ENCODE measurements around the gene NHLRC1. TPM values are rescaled to one million over a fixed set of nuclear protein-coding genes. Genes with fewer than 3 reads are reported as not detected.

The NHLRC1 gene
- total RNA-seq, 4 donors from 2014 or later = 0.49 to 1.8 (median 1.3) TPM

- no peak for DNase-seq
- H3K27ac ChIP-seq = no peak overlapping the region
- intact Hi-C loops (cut with DNase I) = no loop called here
- H3K9me3 ChIP-seq = no peaks in the 10 kb centered on the region
- WGBS, 2 donors = 92 to 94% methylated on average over 6 of the region's 6 CpGs
- no peaks in the 10 kb centered on the region for H3K4me1 ChIP-seq
- no peak for TF ChIP-seq CTCF (IDR thresholded peaks at IDR 0.05)
- no peak for TF ChIP-seq POLR2A (IDR thresholded peaks at IDR 0.05)
- H3K36me3 ChIP-seq = peaks cover 0 to 89% (median 6%) of the 10 kb centered on the region in 3 donors
- no peak overlapping the region for H3K4me3 ChIP-seq
- no peaks in the 10 kb centered on the region for H3K27me3 ChIP-seq
Measured at GRCh38 chr6:18139935-18140621, 17.6 kb upstream of the NHLRC1 start.

DNA sequence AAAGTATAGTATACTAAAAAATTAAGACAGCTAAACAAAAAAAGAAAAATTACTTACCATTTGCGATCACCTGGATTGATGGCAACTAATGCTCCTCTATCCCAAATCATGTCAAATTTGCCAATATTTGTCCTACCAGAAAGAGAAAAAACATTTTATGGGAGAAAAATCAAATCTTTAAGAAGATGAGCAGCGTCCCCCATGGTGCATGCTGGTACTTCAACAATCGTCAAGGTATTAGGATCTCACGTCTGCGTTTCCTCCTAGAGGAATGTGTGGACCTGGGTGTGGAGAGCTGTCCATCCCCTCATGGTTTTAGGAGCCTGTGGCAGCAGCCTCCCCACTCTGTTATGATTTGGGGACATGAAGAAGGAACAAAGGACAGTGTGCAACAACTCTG is 16.4 kb upstream of the NHLRC1 start:
- Histone ChIP-seq H3K27ac (no peak overlapping the region), H3K27me3 (no peaks in the 10 kb centered on the region), H3K4me3 (no peak overlapping the region), H3K4me1 (no peaks in the 10 kb centered on the region), H3K9me3 (no peaks in the 10 kb centered on the region), H3K36me3 (peaks cover 0 to 92% (median 6%) of the 10 kb centered on the region in 3 donors)
- TF ChIP-seq POLR2A (IDR thresholded peaks at IDR 0.05) (no peak), CTCF (IDR thresholded peaks at IDR 0.05) (no peak)
- 92 to 94% methylated on average over 5 of the region's 5 CpGs for WGBS, 2 donors
- no peak for DNase-seq
- intact Hi-C loops (cut with DNase I) = no loop called here

DNA sequence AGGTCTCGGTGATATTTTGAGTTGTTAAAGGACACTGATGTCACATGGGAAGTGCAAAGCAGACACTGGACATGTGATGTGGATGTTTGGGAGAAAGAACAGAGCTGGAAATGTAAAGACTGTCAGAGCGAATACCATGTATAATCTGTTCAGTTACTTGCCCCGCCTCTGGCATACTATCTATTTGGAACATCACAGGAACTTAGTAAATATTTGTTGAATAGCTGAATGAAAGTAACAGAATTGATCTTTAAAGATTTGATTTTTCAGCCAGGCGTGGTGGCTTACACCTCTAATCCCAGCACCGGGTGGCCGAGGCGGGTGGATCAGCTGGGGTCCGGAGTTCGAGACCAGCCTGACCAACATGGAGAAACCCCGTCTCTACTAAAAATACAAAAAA is 13.8 kb upstream of the NHLRC1 start:
- H3K4me1 ChIP-seq = no peaks in the 10 kb centered on the region
- WGBS, 2 donors = 89 to 98% methylated on average over 10 of the region's 10 CpGs
- no peak for DNase-seq
- H3K36me3 ChIP-seq = peaks cover 0 to 96% (median 6%) of the 10 kb centered on the region in 3 donors
- no peak overlapping the region for H3K27ac ChIP-seq
- no peaks in the 10 kb centered on the region for H3K9me3 ChIP-seq
- intact Hi-C loops (cut with DNase I) = no loop called here
- no peak overlapping the region for H3K4me3 ChIP-seq
- TF ChIP-seq POLR2A (IDR thresholded peaks at IDR 0.05) = no peak
- no peak for TF ChIP-seq CTCF (IDR thresholded peaks at IDR 0.05)
- no peaks in the 10 kb centered on the region for H3K27me3 ChIP-seq

DNA sequence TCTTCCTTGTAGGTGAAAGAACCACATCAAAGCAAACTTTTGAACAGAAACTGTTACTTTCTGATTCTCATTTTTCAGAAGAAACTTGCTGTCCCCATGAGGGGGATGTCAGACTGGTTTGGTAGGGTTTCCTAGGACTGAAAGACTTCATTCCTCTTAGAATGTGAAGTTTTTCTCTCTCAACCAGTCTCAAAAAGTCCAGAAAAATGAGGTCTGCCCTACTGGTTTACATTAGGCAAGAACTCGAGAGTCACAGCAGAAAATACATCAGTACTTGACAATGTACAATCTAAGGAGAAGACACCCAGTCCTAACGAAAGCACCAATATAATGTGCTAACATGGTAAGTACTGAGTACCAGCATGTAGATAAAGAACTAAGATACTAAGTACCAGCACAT is 12.7 kb upstream of the NHLRC1 start:
- Histone ChIP-seq H3K27me3 (no peaks in the 10 kb centered on the region), H3K4me1 (no peaks in the 10 kb centered on the region), H3K9me3 (no peaks in the 10 kb centered on the region), H3K27ac (no peak overlapping the region), H3K36me3 (peaks cover 0 to 96% (median 0%) of the 10 kb centered on the region in 3 donors), H3K4me3 (no peak overlapping the region)
- intact Hi-C loops (cut with DNase I) = no loop called here
- DNase-seq = no peak
- WGBS, 2 donors = 74 to 79% methylated on average over 2 of the region's 2 CpGs
- no peak for TF ChIP-seq CTCF (IDR thresholded peaks at IDR 0.05)
- TF ChIP-seq POLR2A (IDR thresholded peaks at IDR 0.05) = no peak

DNA sequence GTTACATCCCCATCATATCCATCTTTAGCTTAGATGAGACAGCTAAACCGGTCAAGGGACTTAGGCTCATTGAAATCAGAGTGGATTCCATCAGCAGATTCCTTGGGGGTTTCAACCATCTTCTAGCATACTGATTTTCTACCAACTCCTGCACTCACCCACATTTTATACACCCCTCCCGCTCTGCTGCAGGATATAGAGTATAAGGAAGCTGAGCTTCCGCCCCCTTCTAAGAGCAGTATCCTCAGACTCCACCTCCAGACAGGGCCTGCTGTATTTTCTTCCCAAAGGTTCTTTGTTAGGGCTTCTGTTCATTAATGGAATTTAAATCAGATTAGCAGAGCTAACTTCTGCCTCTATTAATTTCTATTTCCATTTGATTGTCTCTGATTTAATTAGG is 9.9 kb upstream of the NHLRC1 start:
- Histone ChIP-seq H3K27me3 (no peaks in the 10 kb centered on the region), H3K36me3 (peaks cover 0 to 85% (median 3%) of the 10 kb centered on the region in 3 donors), H3K27ac (no peak overlapping the region), H3K4me1 (no peaks in the 10 kb centered on the region), H3K4me3 (no peak overlapping the region), H3K9me3 (no peaks in the 10 kb centered on the region)
- no peak for DNase-seq
- TF ChIP-seq POLR2A (IDR thresholded peaks at IDR 0.05) (no peak), CTCF (IDR thresholded peaks at IDR 0.05) (no peak)
- 97 to 98% methylated on average over 3 of the region's 3 CpGs for WGBS, 2 donors
- intact Hi-C loops (cut with DNase I) = no loop called here

Measured in esophagus squamous epithelium (tissue), 5 donors.